ENCODE results near the gene POTEH. TPM values are rescaled to one million over a fixed set of nuclear protein-coding genes. Genes with fewer than 3 reads are reported as not detected.
"Not testable (repeated sequence)": the region's sequence is repeated elsewhere in the genome, so short reads cannot be mapped to it uniquely, and the experiment has no call there.

POTEH gene
- total RNA-seq, 1 donor from 2014 or later, result not detected

DNA sequence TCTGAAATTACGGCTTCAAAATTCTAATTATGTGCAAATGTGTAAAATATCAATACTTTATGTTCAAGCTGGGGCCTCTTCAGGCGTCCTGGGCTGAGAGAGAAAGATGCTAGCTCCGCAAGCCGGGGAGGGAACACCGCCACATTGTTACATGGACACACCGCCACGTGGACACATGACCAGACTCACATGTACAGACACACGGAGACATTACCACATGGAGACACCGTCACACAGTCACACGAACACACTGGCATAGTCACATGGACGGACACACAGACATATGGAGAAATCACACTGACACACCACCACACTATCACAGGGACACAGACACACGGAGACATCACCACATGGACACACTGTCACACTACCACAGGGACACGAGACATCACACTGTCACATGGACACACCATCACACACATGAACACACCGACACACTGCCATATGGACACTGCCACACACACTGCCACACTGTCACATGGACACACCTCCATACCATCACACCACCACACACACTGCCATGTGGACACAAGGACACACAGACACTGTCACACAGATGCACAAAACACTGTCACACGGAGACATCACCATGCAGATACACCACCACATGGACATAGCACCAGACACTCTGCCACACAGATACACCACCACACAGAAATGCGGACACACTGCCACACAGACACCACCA lies 58.0 kb downstream of the POTEH start:
- H3K36me3 Mint-ChIP-seq (ENCODE audit: low read depth); H3K4me3 Mint-ChIP-seq; H3K27me3 Mint-ChIP-seq; ATAC-seq (ENCODE audit: low read depth); H3K4me1 Mint-ChIP-seq; H3K27ac Mint-ChIP-seq; POLR2A ChIA-PET; intact Hi-C loops (cut with micrococcal nuclease); H3K9me3 Mint-ChIP-seq; CTCF ChIA-PET; DNase-seq: not testable (repeated sequence)

DNA sequence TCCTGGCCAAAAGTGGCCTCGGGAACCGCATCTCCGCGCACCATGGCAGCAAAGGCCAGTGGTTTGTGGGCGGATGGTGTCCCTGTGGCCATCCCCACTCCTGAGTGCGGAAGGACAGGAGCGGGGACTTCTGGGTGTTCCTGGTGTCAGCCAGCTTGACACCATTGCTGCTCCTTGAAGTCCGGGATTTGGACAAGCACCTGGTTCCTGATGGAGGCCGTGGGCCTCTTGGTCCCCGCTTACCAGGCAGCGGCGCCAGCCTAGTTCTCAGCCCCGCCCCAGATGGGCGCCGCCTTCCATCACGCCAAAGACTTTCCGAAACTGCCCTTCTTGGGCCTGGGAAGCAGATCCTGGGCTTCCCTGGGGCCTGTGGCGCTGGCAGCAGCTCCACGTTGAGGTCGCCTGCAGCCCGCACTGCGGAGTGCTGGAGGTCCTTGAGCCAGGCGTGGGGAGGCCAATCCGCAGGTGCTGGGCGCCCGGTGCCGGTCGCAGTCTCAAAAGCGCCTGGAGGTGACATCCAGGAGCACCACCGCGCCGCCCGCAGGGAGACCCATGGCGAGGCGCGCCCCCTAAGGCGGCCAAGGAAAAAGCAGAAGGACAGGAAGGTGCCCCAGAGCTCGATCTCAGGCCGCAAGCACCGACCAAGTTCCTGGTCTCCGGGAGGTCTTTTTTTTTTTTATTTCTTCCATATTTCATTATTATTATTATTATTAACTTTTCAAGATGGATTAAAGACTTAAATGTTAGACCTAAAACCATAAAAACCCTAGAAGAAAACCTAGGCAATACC lies 59.5 kb downstream of the POTEH start:
- DNase-seq; H3K27ac Mint-ChIP-seq; H3K4me3 Mint-ChIP-seq; ATAC-seq (ENCODE audit: low read depth); H3K4me1 Mint-ChIP-seq; H3K9me3 Mint-ChIP-seq; POLR2A ChIA-PET; H3K27me3 Mint-ChIP-seq; H3K36me3 Mint-ChIP-seq (ENCODE audit: low read depth); intact Hi-C loops (cut with micrococcal nuclease); CTCF ChIA-PET: not testable (repeated sequence)

GRCh38 chr22:15759443-15760097 lies 69.7 kb downstream of the POTEH start:
- CTCF ChIA-PET; H3K36me3 Mint-ChIP-seq (ENCODE audit: low read depth); H3K9me3 Mint-ChIP-seq; DNase-seq; ATAC-seq (ENCODE audit: low read depth); H3K4me3 Mint-ChIP-seq; H3K27me3 Mint-ChIP-seq; POLR2A ChIA-PET; H3K27ac Mint-ChIP-seq; intact Hi-C loops (cut with micrococcal nuclease); H3K4me1 Mint-ChIP-seq: not testable (repeated sequence)

DNA sequence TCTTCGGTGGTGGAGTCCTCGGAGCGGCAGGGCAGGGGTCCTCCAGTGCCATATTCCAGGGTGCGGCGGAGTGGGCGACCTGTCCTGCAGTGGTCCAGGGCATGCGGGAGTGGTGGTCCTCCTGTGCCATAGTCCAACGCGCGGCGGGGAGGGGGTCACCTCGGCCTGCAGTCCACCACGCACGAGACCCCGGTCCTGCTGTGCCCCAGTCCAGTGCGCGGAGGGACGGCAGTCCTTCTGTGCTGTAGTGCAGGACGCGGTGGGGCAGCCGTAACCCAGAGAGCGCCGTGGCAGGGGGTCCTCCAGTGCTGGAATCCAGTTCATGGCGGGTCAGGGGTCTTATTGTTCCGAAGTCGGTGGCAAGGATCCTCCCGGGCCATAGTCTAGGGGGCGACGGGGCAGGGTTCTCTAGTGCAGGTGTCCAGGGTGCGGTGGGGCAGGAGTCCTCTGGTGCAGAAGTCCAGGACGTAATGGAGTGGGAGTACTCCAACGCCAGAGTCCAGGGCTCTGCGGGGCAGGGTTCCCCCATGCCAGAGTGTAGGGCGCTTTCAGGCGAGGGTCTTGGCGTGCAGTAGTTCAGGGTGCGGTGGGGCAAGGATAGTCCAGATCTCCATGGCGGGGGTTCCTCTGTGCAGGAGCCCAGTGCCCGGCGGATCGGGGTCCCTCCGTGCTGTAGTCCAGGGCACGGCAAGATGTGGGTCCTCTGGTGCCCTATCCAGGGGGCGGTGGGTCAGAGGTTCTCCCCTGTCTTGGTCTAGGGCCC lies 70.7 kb downstream of the POTEH start:
- H3K4me1 Mint-ChIP-seq; intact Hi-C loops (cut with micrococcal nuclease); ATAC-seq (ENCODE audit: low read depth); H3K27ac Mint-ChIP-seq; DNase-seq; H3K4me3 Mint-ChIP-seq; H3K36me3 Mint-ChIP-seq (ENCODE audit: low read depth); CTCF ChIA-PET; H3K9me3 Mint-ChIP-seq; H3K27me3 Mint-ChIP-seq; POLR2A ChIA-PET: not testable (repeated sequence)

DNA sequence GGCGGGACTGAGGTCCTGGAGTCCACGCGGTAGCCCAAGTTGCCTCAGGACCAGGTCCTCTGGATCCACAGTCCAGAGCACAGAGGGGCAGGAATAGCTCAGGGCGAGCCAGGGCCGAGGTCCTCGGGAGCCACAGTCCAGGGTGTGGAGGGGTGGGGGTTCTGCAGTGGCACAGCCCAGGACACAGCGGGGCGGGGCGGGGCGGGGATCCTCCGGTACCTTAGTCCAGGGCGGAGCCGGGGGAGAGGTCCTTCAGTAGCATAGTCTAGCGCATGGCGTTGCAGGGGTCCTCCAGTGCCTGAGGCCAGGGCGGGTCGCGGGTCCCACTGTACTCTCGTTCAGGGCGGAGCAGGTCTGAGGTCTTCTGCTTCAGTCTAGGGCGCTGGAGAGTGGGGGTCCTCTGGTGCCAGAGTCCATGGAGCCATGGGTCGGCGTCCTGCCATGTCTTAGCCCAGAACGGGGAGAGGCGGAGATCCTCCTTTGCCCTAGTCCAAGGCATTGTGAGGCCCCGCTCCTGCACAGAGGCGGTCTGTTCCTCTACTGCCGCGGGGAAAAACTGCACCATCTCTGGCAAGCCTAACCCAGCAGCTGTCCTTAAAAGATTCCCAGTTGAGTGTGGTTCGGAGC lies 71.4 kb downstream of the POTEH start:
- H3K27me3 Mint-ChIP-seq; H3K4me3 Mint-ChIP-seq; CTCF ChIA-PET; H3K4me1 Mint-ChIP-seq; intact Hi-C loops (cut with micrococcal nuclease); ATAC-seq (ENCODE audit: low read depth); DNase-seq; H3K27ac Mint-ChIP-seq; H3K9me3 Mint-ChIP-seq; H3K36me3 Mint-ChIP-seq (ENCODE audit: low read depth); POLR2A ChIA-PET: not testable (repeated sequence)

- H3K4me3 Mint-ChIP-seq; H3K4me1 Mint-ChIP-seq; H3K27me3 Mint-ChIP-seq; H3K36me3 Mint-ChIP-seq (ENCODE audit: low read depth); ATAC-seq (ENCODE audit: low read depth); H3K27ac Mint-ChIP-seq; CTCF ChIA-PET; intact Hi-C loops (cut with micrococcal nuclease); DNase-seq; POLR2A ChIA-PET; H3K9me3 Mint-ChIP-seq: not testable (repeated sequence)
Measured at GRCh38 chr22:15763559-15763958, 73.7 kb downstream of the POTEH start.

Other genes starting within 250 kb of the POTEH start
- gene OR11H1, start 161.8 kb upstream of the POTEH start, total RNA-seq, result not detected in 2 replicates